ENCODE results near the gene SH2D3C. TPM values are rescaled to one million over a fixed set of nuclear protein-coding genes. Genes with fewer than 3 reads are reported as not detected.

The SH2D3C gene
- total and polyA plus RNA-seq, 2 of the 4 experiments (the other 2 are of a cell fraction), result under 0.01 to 0.24 TPM

DNA sequence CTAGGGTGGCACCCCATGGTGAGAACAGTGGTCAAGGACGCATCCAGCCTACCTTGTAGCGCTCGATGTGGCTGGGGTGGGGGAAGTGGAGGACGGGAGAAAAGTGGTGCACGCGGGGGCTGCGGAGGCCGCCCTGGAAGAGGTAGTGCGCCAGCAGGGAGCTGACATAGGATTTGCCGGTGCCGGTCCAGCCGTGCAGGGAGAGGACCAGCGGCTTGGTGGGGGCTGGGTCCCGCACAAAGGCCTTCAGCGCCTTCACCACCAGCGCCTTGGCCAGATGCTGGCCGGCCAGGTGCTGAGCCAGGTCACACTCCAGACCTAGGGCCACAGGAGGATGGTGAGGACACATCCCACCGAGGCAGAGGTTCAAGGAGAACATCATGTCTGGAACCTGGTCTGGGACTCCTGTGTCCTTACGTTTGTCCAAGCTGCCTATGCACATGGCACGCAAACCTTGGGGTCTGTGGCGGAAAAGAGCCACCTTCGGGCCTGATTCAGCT is 44.2 kb downstream of the SH2D3C start:
- POLR2A ChIA-PET (ENCODE audit: unreplicated experiment), result interaction anchor here (0.6 kb wide), 3 partner anchors 145 to 213 kb away, joined by 3 to 12 read pairs (median 3); no protein-coding TSS in a partner anchor
- no peaks in the 10 kb centered on the region for H3K9me1 ChIP-seq (ENCODE audit: insufficient read depth, low read length)
- H3K4ac ChIP-seq (ENCODE audit: low read depth, low read length), result peak overlapping the region; percentile 19; the same call in 1 of the 2 replicates
- H2BK5ac ChIP-seq (ENCODE audit: low read depth, low read length, poor library complexity, severe bottlenecking), result no peak overlapping the region
- H2BK20ac ChIP-seq (ENCODE audit: low read depth, low read length), result no peak overlapping the region
- peak overlapping the region; percentile 60 for H3K4me3 ChIP-seq (ENCODE audit: insufficient read depth, low read depth, low read length)
- H4K20me1 ChIP-seq (ENCODE audit: insufficient read depth, low read length), result no peaks in the 10 kb centered on the region
- 0 out of 2 replicates have a peak overlapping the region, but pooled peaks have one; percentile 19 for H4K5ac ChIP-seq (ENCODE audit: low read depth, low read length)
- TF ChIP-seq MAFK (IDR thresholded peaks at IDR 0.05; ENCODE audit: low read depth, low read length) (no peak), MXI1 (IDR thresholded peaks at IDR 0.05; ENCODE audit: borderline replicate concordance, low read depth, low read length) (no peak), CHD1 (IDR thresholded peaks at IDR 0.05; ENCODE audit: low read depth, low read length) (no peak), RFX5 (IDR thresholded peaks at IDR 0.05; ENCODE audit: low read depth, low read length) (no peak), FOS (IDR thresholded peaks at IDR 0.05; ENCODE audit: low read depth, low read length) (no peak), POLR2A (IDR thresholded peaks at IDR 0.05; ENCODE audit: low read depth, low read length) (no peak), SMC3 (IDR thresholded peaks at IDR 0.05; ENCODE audit: low read depth, low read length) (no peak), MAZ (IDR thresholded peaks at IDR 0.05; ENCODE audit: borderline replicate concordance, low read depth, low read length) (no peak), CEBPB (IDR thresholded peaks at IDR 0.05; ENCODE audit: low read depth, low read length) (no peak), NFE2L2 (IDR thresholded peaks at IDR 0.05; ENCODE audit: low read depth, low read length) (no peak), RCOR1 (IDR thresholded peaks at IDR 0.05; ENCODE audit: insufficient replicate concordance, low read length) (no peak), BHLHE40 (IDR thresholded peaks at IDR 0.05; ENCODE audit: low read depth, low read length) (no peak), RAD21 (IDR thresholded peaks at IDR 0.05; ENCODE audit: low read length) (no peak)
- TF ChIP-seq, protein P1, sequence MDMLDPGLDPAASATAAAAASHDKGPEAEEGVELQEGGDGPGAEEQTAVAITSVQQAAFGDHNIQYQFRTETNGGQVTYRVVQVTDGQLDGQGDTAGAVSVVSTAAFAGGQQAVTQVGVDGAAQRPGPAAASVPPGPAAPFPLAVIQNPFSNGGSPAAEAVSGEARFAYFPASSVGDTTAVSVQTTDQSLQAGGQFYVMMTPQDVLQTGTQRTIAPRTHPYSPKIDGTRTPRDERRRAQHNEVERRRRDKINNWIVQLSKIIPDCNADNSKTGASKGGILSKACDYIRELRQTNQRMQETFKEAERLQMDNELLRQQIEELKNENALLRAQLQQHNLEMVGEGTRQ (IDR thresholded peaks at IDR 0.05; ENCODE audit: low read depth, low read length), result no peak
- TF ChIP-seq, protein P2, sequence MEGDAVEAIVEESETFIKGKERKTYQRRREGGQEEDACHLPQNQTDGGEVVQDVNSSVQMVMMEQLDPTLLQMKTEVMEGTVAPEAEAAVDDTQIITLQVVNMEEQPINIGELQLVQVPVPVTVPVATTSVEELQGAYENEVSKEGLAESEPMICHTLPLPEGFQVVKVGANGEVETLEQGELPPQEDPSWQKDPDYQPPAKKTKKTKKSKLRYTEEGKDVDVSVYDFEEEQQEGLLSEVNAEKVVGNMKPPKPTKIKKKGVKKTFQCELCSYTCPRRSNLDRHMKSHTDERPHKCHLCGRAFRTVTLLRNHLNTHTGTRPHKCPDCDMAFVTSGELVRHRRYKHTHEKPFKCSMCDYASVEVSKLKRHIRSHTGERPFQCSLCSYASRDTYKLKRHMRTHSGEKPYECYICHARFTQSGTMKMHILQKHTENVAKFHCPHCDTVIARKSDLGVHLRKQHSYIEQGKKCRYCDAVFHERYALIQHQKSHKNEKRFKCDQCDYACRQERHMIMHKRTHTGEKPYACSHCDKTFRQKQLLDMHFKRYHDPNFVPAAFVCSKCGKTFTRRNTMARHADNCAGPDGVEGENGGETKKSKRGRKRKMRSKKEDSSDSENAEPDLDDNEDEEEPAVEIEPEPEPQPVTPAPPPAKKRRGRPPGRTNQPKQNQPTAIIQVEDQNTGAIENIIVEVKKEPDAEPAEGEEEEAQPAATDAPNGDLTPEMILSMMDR (conservative IDR thresholded peaks at IDR 0.05; ENCODE audit: low read depth, low read length), result no peak
- no TSS peak for BruUV-seq (replicated peaks)
- no peak for ATAC-seq (ENCODE audit: low read depth)
- in situ Hi-C loops (cut with MboI; ENCODE audit: low sequenced_read_pairs) (no loop called here), dilution Hi-C loops (cut with HindIII; ENCODE audit: low sequenced_read_pairs, unreplicated experiment) (no loop called here), intact Hi-C loops (cut with micrococcal nuclease) (loop anchor here (1.0 to 5.0 kb wide), 3 partner anchors 137 to 227 kb away; no protein-coding TSS in a partner anchor)
- no peaks in the 10 kb centered on the region for H3K9me3 ChIP-seq (ENCODE audit: control insufficient read depth, insufficient read depth, low read length)
- no peak overlapping the region for H3K56ac ChIP-seq (ENCODE audit: extremely low read depth, insufficient read depth, low read length)
- H2AK5ac ChIP-seq (ENCODE audit: low read depth, low read length), result peak overlapping the region; percentile 88
- peaks cover 6% of the 10 kb centered on the region for H3K4me1 ChIP-seq (ENCODE audit: control insufficient read depth, insufficient read depth, low read length)
- H2BK120ac ChIP-seq (ENCODE audit: low read depth, low read length), result no peak overlapping the region
- DNase-seq, result no peak
- CTCF ChIA-PET, result interaction anchor here (0.6 to 2.0 kb wide), 29 partner anchors 10 to 274 kb away, joined by 3 to 13 read pairs (median 4); partner anchors contain the start of genes CDK9, ENG, PTRH1 and ST6GALNAC4
- peak overlapping the region; percentile 28; the same call in 1 of the 2 replicates for H3K9ac ChIP-seq (ENCODE audit: low read depth, low read length)
- H4K8ac ChIP-seq (ENCODE audit: low read depth in 2 of 2, low read length in 2 of 2), result peak overlapping the region in 1 of 2 experiments; percentile 61; a peak in 2 of 4 replicates
- H3K23ac ChIP-seq (ENCODE audit: low read depth, low read length), result no peak overlapping the region
- H3K27ac ChIP-seq (ENCODE audit: insufficient read depth, low read length), result peak overlapping the region; percentile 31
- H2AFZ ChIP-seq (replicated peaks; ENCODE audit: low read length, poor library complexity), result peak overlapping the region; percentile 95
- H3K14ac ChIP-seq (replicated peaks; ENCODE audit: low read depth, low read length), result peak overlapping the region; percentile 32; the same call in 1 of the 2 replicates
- 48% methylated on average over 13 of the region's 22 CpGs; no CpG with 5 or more reads in 1 of the 2 experiments for WGBS, 2 experiments (ENCODE audit: extremely low coverage in 2 of 2, insufficient read length in 1 of 2)
- H3K4me2 ChIP-seq (ENCODE audit: low read depth, low read length), result peak overlapping the region; percentile 90
- 0 out of 2 replicates have a peak, but pooled peaks cover 3% of the 10 kb centered on the region for H3K27me3 ChIP-seq (ENCODE audit: control insufficient read depth, insufficient read depth, low read length)
- H3K36me3 ChIP-seq (ENCODE audit: control insufficient read depth, insufficient read depth, low read length), result peaks cover 5% of the 10 kb centered on the region; the same call in 1 of the 2 replicates
- H2BK15ac ChIP-seq (ENCODE audit: low read depth, low read length), result 0 out of 3 replicates have a peak overlapping the region, but pooled peaks have one; percentile 66
- no peak overlapping the region for H3K18ac ChIP-seq (ENCODE audit: low read depth, low read length)
- H2AK9ac ChIP-seq (replicated peaks; ENCODE audit: low read depth, low read length, poor library complexity), result peak overlapping the region; percentile 76
- H4K91ac ChIP-seq (ENCODE audit: insufficient read depth, low read depth, low read length), result peak overlapping the region; percentile 46; the same call in 1 of the 2 replicates
- H3K79me1 ChIP-seq (ENCODE audit: low read depth in 1 of 2, low read length in 2 of 2), result peaks cover 4 to 12% of the 10 kb centered on the region in 2 experiments; a peak in 2 of 4 replicates

Measured in IMR-90 (cell line).